HepG2 (cell line): ENCODE measurements around the gene ESPNL. TPM values are rescaled to one million over a fixed set of nuclear protein-coding genes. Genes with fewer than 3 reads are reported as not detected.

Experiments used
- CBFB ChIP-seq: sonication (generic); formaldehyde crosslinking; IDR thresholded peaks from 2 replicates; pipeline ENCODE4 v1.4.0; 2020; ENCODE audit warnings: missing genetic modification reagents
- E2F2 ChIP-seq: sonication (generic); formaldehyde crosslinking; IDR thresholded peaks from 2 replicates; pipeline ENCODE4 v1.4.0; 2020; ENCODE audit warnings: missing genetic modification reagents, borderline replicate concordance
- GMEB2 ChIP-seq: IDR thresholded peaks from 2 replicates; pipeline ENCODE4 v1.6.1; 2016; ENCODE audit warnings: missing biosample characterization, missing genetic modification reagents, low read depth
- HIVEP1 ChIP-seq: sonication (generic); formaldehyde crosslinking; IDR thresholded peaks from 2 replicates; pipeline ENCODE4 v1.4.0; 2020; ENCODE audit warnings: mild to moderate bottlenecking, missing genetic modification reagents
- HNRNPK ChIP-seq: fragments of 200-400 bp; formaldehyde crosslinking; IDR thresholded peaks from 2 replicates; pipeline ENCODE4 v1.6.1; 2018; ENCODE audit warnings: low read length, low read depth, moderate library complexity, mild to moderate bottlenecking; ENCODE audit not compliant: poor library complexity, severe bottlenecking
- IRF2 ChIP-seq: IDR thresholded peaks from 2 replicates; pipeline ENCODE4 v1.6.1; 2018; ENCODE audit warnings: missing genetic modification reagents, missing compliant biosample characterization
- MAX ChIP-seq: IDR thresholded peaks from 2 replicates; pipeline ENCODE4 v1.6.1; 2012; ENCODE audit warnings: inconsistent platforms
- NFATC3 ChIP-seq: sonication (generic); formaldehyde crosslinking; IDR thresholded peaks from 2 replicates; pipeline ENCODE4 v1.5.1; 2020; ENCODE audit warnings: mild to moderate bottlenecking, missing genetic modification reagents
- NR2F2 ChIP-seq: IDR thresholded peaks from 2 replicates; pipeline ENCODE4 v1.6.1; 2012; ENCODE audit warnings: low read depth, inconsistent platforms, borderline replicate concordance
- NRL ChIP-seq: sonication (generic); formaldehyde crosslinking; IDR thresholded peaks from 2 replicates; pipeline ENCODE4 v1.5.0; 2020; ENCODE audit warnings: missing genetic modification reagents, mild to moderate bottlenecking, moderate library complexity, borderline replicate concordance
- RELA ChIP-seq: sonication (generic); formaldehyde crosslinking; IDR thresholded peaks from 2 replicates; pipeline ENCODE4 v1.4.0; 2020; ENCODE audit warnings: missing genetic modification reagents
- SIX1 ChIP-seq: sonication (generic); formaldehyde crosslinking; IDR thresholded peaks from 2 replicates; pipeline ENCODE4 v1.4.0; 2020; ENCODE audit warnings: missing genetic modification reagents, borderline replicate concordance
- STAG1 ChIP-seq: sonication (generic); formaldehyde crosslinking; IDR thresholded peaks from 2 replicates; pipeline ENCODE4 v1.4.0; 2020; ENCODE audit warnings: missing genetic modification reagents
- TBP ChIP-seq: sonication (generic); formaldehyde crosslinking; IDR thresholded peaks from 2 replicates; pipeline ENCODE4 v1.5.0; 2020; ENCODE audit warnings: missing genetic modification reagents
- TEF ChIP-seq: sonication (generic); formaldehyde crosslinking; IDR thresholded peaks from 2 replicates; pipeline ENCODE4 v1.5.0; 2020; ENCODE audit warnings: missing genetic modification reagents
- TGIF2 ChIP-seq: IDR thresholded peaks from 2 replicates; pipeline ENCODE4 v1.6.1; 2016; ENCODE audit warnings: control low read depth, missing compliant biosample characterization
- ZBTB37 ChIP-seq: sonication (generic); formaldehyde crosslinking; IDR thresholded peaks from 2 replicates; pipeline ENCODE4 v1.4.0; 2020; ENCODE audit warnings: mild to moderate bottlenecking, missing genetic modification reagents
- ZFY ChIP-seq: sonication (generic); formaldehyde crosslinking; IDR thresholded peaks from 2 replicates; pipeline ENCODE4 v1.4.0; 2020; ENCODE audit warnings: missing genetic modification reagents
- ZNF274 ChIP-seq: sonication (generic); formaldehyde crosslinking; IDR thresholded peaks from 2 replicates; pipeline ENCODE4 v1.5.1; 2020; ENCODE audit warnings: mild to moderate bottlenecking, missing genetic modification reagents
- ZNF451 ChIP-seq: sonication (generic); formaldehyde crosslinking; IDR thresholded peaks from 2 replicates; pipeline ENCODE4 v1.5.0; 2020; ENCODE audit warnings: mild to moderate bottlenecking, missing genetic modification reagents
- ZNF513 ChIP-seq: sonication (generic); formaldehyde crosslinking; conservative IDR thresholded peaks from 2 replicates; pipeline ENCODE4 v1.5.0; 2020; ENCODE audit warnings: missing genetic modification reagents
- ZNF605 ChIP-seq: sonication (generic); formaldehyde crosslinking; IDR thresholded peaks from 2 replicates; pipeline ENCODE4 v1.8.0; 2022; ENCODE audit warnings: mild to moderate bottlenecking, missing genetic modification reagents
- ZSCAN22 ChIP-seq: sonication (generic); formaldehyde crosslinking; IDR thresholded peaks from 2 replicates; pipeline ENCODE4 v1.4.0; 2020; ENCODE audit warnings: mild to moderate bottlenecking, missing genetic modification reagents
- ZSCAN29 ChIP-seq: sonication (generic); formaldehyde crosslinking; conservative IDR thresholded peaks from 2 replicates; pipeline ENCODE4 v1.4.0; 2020; ENCODE audit warnings: mild to moderate bottlenecking, missing genetic modification reagents
- polyA plus RNA-seq, 8 experiments: library from polyadenylated mRNA; depleted of rRNA in 3 of 8; stranded (reverse) in 7 of 8; unstranded in 1 of 8; fragments of >200 nt; fragmentation: Illumina TruSeq in 4 of 8; extraction: Trizol in 4 of 8; gene quantifications; 2 replicates each; pipeline versions ENCODE4 v1.2.1 to v1.2.3, GENCODE V29; 2011 to 2016; ENCODE audit warnings: low read depth in 4 of 8, missing spikeins in 1 of 8, mixed read lengths in 1 of 8; ENCODE audit not compliant: insufficient read depth in 1 of 8
- total RNA-seq, 5 experiments: library from RNA; depleted of rRNA; stranded (reverse); fragments of >200 nt; fragmentation: Illumina TruSeq; extraction: Trizol; gene quantifications; 2 replicates each; pipeline ENCODE4 v1.2.3, GENCODE V29; 2016; ENCODE audit warnings: low read depth in 1 of 5

The ESPNL gene
- total and polyA plus RNA-seq, 2 of the 13 experiments (the other 11 are each of a cell fraction or from before 2014, with no cell fraction given) = 0.45 to 0.80 TPM

GRCh38 chr2:238060542-238061314 lies 39.4 kb upstream of the ESPNL start, which contains the start of gene SCLY (continued):
- TF ChIP-seq HNRNPK = peak; percentile 58
- TF ChIP-seq TBP (CRISPR knock-in tag) = no peak
- peak; percentile 90 for TF ChIP-seq ZNF605 (CRISPR knock-in tag)
- TF ChIP-seq NRL (CRISPR knock-in tag) = peak; percentile 87
- peak; percentile 50; the same call in 1 of the 2 replicates for TF ChIP-seq TGIF2 (CRISPR knock-in tag)
- TF ChIP-seq ZNF274 = peak; percentile 51
- peak; percentile 86 for TF ChIP-seq ZSCAN29 (CRISPR knock-in tag)
- no peak for TF ChIP-seq NR2F2
- peak; percentile 72 for TF ChIP-seq MAX
- no peak for TF ChIP-seq TEF (CRISPR knock-in tag)
- TF ChIP-seq ZBTB37 (CRISPR knock-in tag) = no peak
- TF ChIP-seq NFATC3 (CRISPR knock-in tag) = peak; percentile 34; the same call in 1 of the 2 replicates
- no peak; the same call in 1 of the 2 replicates for TF ChIP-seq RELA (CRISPR knock-in tag)
- TF ChIP-seq HIVEP1 (CRISPR knock-in tag) = peak; percentile 96
- TF ChIP-seq SIX1 (CRISPR knock-in tag) = peak; percentile 46; the same call in 1 of the 2 replicates
- peak; percentile 91 for TF ChIP-seq IRF2
- peak; percentile 81 for TF ChIP-seq CBFB
- peak; percentile 14 for TF ChIP-seq STAG1 (CRISPR knock-in tag)
- peak; percentile 45; the same call in 1 of the 2 replicates for TF ChIP-seq GMEB2 (CRISPR knock-in tag)
- TF ChIP-seq ZFY (CRISPR knock-in tag) = peak; percentile 99
- TF ChIP-seq ZNF451 = 0 out of 2 replicates have a peak, but pooled peaks have one; percentile 55
- TF ChIP-seq ZNF513 = no peak
- peak; percentile 73; the same call in 1 of the 2 replicates for TF ChIP-seq ZSCAN22 (CRISPR knock-in tag)
- no peak; the same call in 1 of the 2 replicates for TF ChIP-seq E2F2
